ENCODE results near the gene COL19A1.

- TF ChIP-seq POLR2A (IDR thresholded peaks at IDR 0.05) (no peak), CTCF (IDR thresholded peaks at IDR 0.05) (no peak)
These were observed 17.2 kb downstream of the COL19A1 start for GRCh38 chr6:69883551-69883950.

Measured in prostate gland (tissue), 2 donors.